Right lobe of liver (tissue), 4 donors: Measurements from ENCODE around the gene STX8.

ENCODE experiments used
- POLR2A ChIP-seq: fragments of 450-650 bp; IDR thresholded peaks from one replicate; pipeline ENCODE4 v1.6.1; 2017; ENCODE audit warnings: antibody characterized with exemption, mild to moderate bottlenecking
- TF ChIP-seq, protein P1 (sequence below), 4 donors: fragments of 200-600 bp in 3 of 4; fragments of 450-650 bp in 1 of 4; IDR thresholded peaks; one replicate each; pipeline versions ENCODE4 v1.5.1 to v1.8.0; 2016 to 2022; ENCODE audit warnings: antibody characterized with exemption in 4 of 4, mild to moderate bottlenecking in 2 of 4
- donor health status: DM: no; HTN: no; CAD: no.
- donor health status: DM: no; HTN: no; CAD: no.
- donor health status: DM: no; HTN: yes; CAD: no.

DNA sequence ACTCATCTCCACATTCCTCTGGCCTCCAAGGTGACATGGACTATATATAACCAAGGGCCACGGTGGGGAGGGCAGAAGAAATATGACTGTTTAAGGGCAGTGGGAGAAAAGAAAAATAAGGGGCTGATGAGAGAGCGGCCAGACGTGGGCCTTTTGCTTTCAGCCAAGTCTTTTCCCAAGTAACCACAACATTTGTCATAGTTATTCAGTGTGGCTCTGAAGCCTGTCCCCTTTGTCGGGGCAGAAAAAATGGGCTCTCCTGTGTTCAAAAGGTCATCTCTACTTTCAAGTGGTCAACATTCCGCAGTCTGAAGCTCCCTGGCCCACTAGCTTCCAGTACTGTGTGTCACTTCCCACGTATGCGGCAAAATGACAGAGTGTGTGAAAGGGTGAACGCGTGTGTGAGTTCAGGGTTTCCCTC lies 308.9 kb downstream of the STX8 start:
- TF ChIP-seq, protein P1, sequence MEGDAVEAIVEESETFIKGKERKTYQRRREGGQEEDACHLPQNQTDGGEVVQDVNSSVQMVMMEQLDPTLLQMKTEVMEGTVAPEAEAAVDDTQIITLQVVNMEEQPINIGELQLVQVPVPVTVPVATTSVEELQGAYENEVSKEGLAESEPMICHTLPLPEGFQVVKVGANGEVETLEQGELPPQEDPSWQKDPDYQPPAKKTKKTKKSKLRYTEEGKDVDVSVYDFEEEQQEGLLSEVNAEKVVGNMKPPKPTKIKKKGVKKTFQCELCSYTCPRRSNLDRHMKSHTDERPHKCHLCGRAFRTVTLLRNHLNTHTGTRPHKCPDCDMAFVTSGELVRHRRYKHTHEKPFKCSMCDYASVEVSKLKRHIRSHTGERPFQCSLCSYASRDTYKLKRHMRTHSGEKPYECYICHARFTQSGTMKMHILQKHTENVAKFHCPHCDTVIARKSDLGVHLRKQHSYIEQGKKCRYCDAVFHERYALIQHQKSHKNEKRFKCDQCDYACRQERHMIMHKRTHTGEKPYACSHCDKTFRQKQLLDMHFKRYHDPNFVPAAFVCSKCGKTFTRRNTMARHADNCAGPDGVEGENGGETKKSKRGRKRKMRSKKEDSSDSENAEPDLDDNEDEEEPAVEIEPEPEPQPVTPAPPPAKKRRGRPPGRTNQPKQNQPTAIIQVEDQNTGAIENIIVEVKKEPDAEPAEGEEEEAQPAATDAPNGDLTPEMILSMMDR (IDR thresholded peaks at IDR 0.05): no peak
- no peak for TF ChIP-seq POLR2A
